Muscle layer of colon (tissue), 2 donors: ENCODE results near the gene NDUFS6.

Source experiments
- H3K27ac ChIP-seq: one replicate; pipeline ENCODE4 v1.7.0; 2013; ENCODE audit warnings: low read depth, mild to moderate bottlenecking, low read length, moderate library complexity
- H3K27me3 ChIP-seq, 2 donors: one replicate each; pipeline ENCODE4 v1.7.0; 2013; ENCODE audit warnings: low read length in 2 of 2, mild to moderate bottlenecking in 2 of 2; ENCODE audit not compliant: insufficient read depth in 2 of 2, control insufficient read depth in 1 of 2
- H3K36me3 ChIP-seq: one replicate; pipeline ENCODE4 v1.7.0; 2013; ENCODE audit warnings: mild to moderate bottlenecking, low read length; ENCODE audit not compliant: insufficient read depth
- H3K4me1 ChIP-seq: one replicate; pipeline ENCODE4 v1.7.0; 2013; ENCODE audit warnings: mild to moderate bottlenecking, low read length; ENCODE audit not compliant: insufficient read depth
- H3K4me3 ChIP-seq, 2 donors: one replicate each; pipeline ENCODE4 v1.7.0; 2013; ENCODE audit warnings: low read length in 2 of 2, low read depth in 1 of 2, mild to moderate bottlenecking in 1 of 2, moderate library complexity in 1 of 2
- H3K9ac ChIP-seq: one replicate; pipeline ENCODE4 v1.7.0; 2013; ENCODE audit warnings: low read length
- H3K9me3 ChIP-seq: one replicate; pipeline ENCODE4 v1.7.0; 2013; ENCODE audit warnings: mild to moderate bottlenecking, low read length
- donor health status: abdominal sarcoma.
- donor health status: Adenocarcinoma of cecum.

The NDUFS6 gene

GRCh38 chr5:1801222-1801966 is at the start of gene NDUFS6:
Gene NDUFS6 (plus strand): TSS chr5:1801407. CDS start chr5:1801418, 11 bp downstream.
- no peaks in the 10 kb centered on the region for H3K27me3 ChIP-seq
- peaks cover 47% of the 10 kb centered on the region for H3K36me3 ChIP-seq
- peaks cover 22% of the 10 kb centered on the region for H3K4me1 ChIP-seq
- peak within 1 kb of the TSS; percentile 71 for H3K27ac ChIP-seq
- peak within 1 kb of the TSS; percentile 86 to 90 for H3K4me3 ChIP-seq
- no peaks in the 10 kb centered on the region for H3K9me3 ChIP-seq
- H3K9ac ChIP-seq: peak within 1 kb of the TSS; percentile 82

DNA sequence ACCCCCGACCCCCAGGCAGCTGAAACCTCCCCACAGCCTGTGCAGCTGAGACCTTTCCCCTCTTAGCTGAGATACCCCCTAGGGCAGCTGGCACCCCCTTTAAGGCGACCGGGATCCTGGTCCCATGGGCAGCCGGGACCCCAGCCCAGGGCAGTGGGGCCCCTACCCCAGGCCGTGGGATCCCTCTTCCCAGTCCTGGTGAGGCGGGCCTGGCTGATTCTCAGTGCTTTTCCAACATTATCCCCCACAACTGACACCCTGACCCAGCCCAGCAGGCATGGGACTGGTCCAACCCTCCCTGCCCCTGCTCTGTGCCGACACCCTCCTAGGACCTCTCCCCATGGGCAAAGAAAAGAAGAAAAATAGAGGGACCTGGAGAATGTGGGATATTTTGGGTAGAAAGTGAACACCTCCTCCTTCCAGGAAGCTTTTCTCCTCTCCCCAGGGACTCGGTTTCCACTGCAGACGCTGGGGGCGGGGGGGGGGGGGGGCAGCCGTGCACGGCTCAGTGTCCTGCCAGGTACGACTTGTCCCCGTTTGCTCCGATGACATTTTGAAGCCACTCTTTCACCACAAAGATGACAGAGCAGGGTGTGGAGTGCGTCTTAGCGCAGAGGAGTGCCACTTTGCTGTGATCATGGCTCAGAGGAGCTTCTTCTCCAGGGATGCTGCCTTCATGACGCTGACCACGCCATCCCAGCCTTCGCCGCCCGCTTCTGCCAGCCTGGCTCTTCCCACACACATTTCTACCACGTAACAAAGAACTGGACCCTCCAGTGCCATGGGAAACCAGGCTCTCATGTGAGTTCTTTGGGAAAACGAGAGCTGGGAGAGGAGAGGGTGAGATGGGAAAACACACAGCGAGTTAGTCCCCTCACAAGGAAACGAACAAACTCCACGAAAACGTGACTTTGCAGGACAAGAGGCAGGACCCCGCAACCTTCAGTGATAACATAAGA is 49.1 kb upstream of the NDUFS6 start:
- Histone ChIP-seq H3K36me3 (no peaks in the 10 kb centered on the region), H3K9me3 (no peaks in the 10 kb centered on the region), H3K27me3 (no peaks in the 10 kb centered on the region), H3K4me1 (no peaks in the 10 kb centered on the region), H3K4me3 (no peak overlapping the region), H3K27ac (no peak overlapping the region), H3K9ac (no peak overlapping the region)

GRCh38 chr5:1752881-1753280 is 48.3 kb upstream of the NDUFS6 start:
- no peaks in the 10 kb centered on the region for H3K9me3 ChIP-seq
- no peaks in the 10 kb centered on the region for H3K27me3 ChIP-seq
- H3K36me3 ChIP-seq: no peaks in the 10 kb centered on the region
- H3K27ac ChIP-seq: no peak overlapping the region
- no peaks in the 10 kb centered on the region for H3K4me1 ChIP-seq
- no peak overlapping the region for H3K4me3 ChIP-seq
- no peak overlapping the region for H3K9ac ChIP-seq

DNA sequence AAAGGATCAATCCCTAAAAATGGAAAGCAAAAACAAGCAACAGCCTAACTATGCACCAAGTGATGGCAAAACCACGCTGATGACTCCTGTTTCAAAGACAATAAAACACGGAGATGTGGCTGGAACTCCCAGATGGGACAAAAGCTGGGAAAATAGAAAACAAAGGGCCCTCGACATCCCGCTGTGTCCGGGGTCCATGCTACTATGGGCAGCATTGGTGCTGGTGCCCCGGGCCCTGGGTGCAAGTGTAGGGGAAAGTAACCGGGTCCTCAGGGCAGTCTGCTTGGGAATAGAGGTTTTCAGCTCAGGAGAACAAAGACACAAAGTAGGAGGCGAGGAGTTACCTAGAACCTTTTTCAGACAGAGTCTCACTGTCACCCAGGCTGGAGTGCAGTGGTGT is 47.7 kb upstream of the NDUFS6 start:
- Histone ChIP-seq H3K4me3 (no peak overlapping the region), H3K27ac (no peak overlapping the region), H3K27me3 (no peaks in the 10 kb centered on the region), H3K9me3 (no peaks in the 10 kb centered on the region), H3K9ac (no peak overlapping the region), H3K36me3 (no peaks in the 10 kb centered on the region), H3K4me1 (no peaks in the 10 kb centered on the region)

GRCh38 chr5:1754531-1755220 is 46.5 kb upstream of the NDUFS6 start:
- Histone ChIP-seq H3K27me3 (no peaks in the 10 kb centered on the region), H3K36me3 (no peaks in the 10 kb centered on the region), H3K4me1 (no peaks in the 10 kb centered on the region), H3K4me3 (no peak overlapping the region), H3K9ac (no peak overlapping the region), H3K9me3 (no peaks in the 10 kb centered on the region), H3K27ac (no peak overlapping the region)

- no peak overlapping the region for H3K27ac ChIP-seq
- no peaks in the 10 kb centered on the region for H3K4me1 ChIP-seq
- H3K9me3 ChIP-seq: no peaks in the 10 kb centered on the region
- no peaks in the 10 kb centered on the region for H3K27me3 ChIP-seq
- H3K36me3 ChIP-seq: no peaks in the 10 kb centered on the region
- H3K9ac ChIP-seq: no peak overlapping the region
- no peak overlapping the region for H3K4me3 ChIP-seq
Observed at GRCh38 chr5:1755321-1755949, 45.8 kb upstream of the NDUFS6 start.

DNA sequence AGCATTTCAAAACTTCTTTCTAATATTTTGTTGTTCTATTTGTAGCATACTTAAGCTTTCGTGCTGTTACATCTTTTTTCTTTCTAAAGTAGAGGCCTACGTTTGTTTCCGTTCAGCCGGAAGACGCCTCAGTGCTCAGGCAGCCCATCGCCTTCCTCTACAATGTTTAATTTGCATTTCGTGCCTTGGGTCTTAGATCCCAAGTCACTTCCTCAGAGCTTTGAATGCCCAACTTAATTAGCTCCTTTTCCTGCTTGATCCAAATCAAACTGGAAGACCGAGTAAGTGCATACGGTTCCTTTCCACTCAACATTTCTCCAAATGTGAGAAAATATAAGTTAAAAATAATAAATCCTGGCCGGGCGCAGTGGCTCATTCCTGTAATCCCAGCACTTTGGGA is 44.7 kb upstream of the NDUFS6 start:
- H3K27me3 ChIP-seq: no peaks in the 10 kb centered on the region
- H3K9me3 ChIP-seq: no peaks in the 10 kb centered on the region
- H3K4me1 ChIP-seq: no peaks in the 10 kb centered on the region
- H3K27ac ChIP-seq: no peak overlapping the region
- H3K9ac ChIP-seq: no peak overlapping the region
- no peaks in the 10 kb centered on the region for H3K36me3 ChIP-seq
- no peak overlapping the region for H3K4me3 ChIP-seq

DNA sequence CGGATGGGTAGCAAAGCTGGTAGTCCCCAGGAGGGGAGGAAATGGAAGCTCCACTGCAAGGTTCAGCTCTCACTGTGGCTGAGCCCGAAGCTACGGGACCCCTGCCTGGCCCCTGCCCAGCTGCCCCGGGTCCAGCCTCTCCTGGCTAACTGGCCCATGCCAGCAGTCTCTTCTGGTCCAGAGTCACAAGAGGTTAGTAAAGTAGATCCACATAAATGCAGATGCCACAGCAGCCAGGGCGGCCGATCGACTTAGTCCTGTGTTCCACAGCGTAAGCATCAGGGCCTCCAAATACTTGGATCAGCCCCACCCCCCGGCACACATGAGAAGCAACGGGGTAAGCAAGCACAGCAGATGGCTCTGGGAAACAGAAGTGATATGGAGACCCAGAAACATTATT is 43.7 kb upstream of the NDUFS6 start:
- H3K27ac ChIP-seq: no peak overlapping the region
- H3K4me3 ChIP-seq: no peak overlapping the region
- H3K4me1 ChIP-seq: no peaks in the 10 kb centered on the region
- peaks cover 0 to under 1% of the 10 kb centered on the region in 2 donors for H3K27me3 ChIP-seq
- no peak overlapping the region for H3K9ac ChIP-seq
- no peaks in the 10 kb centered on the region for H3K9me3 ChIP-seq
- no peaks in the 10 kb centered on the region for H3K36me3 ChIP-seq

- H3K4me1 ChIP-seq: no peaks in the 10 kb centered on the region
- H3K36me3 ChIP-seq: no peaks in the 10 kb centered on the region
- H3K27me3 ChIP-seq: peaks cover 0 to 8% of the 10 kb centered on the region in 2 donors
- H3K9ac ChIP-seq: no peak overlapping the region
- H3K9me3 ChIP-seq: no peaks in the 10 kb centered on the region
- no peak overlapping the region for H3K4me3 ChIP-seq
- no peak overlapping the region for H3K27ac ChIP-seq
Observed at GRCh38 chr5:1758574-1758973, 42.6 kb upstream of the NDUFS6 start.

- no peaks in the 10 kb centered on the region for H3K4me1 ChIP-seq
- H3K4me3 ChIP-seq: no peak overlapping the region
- H3K9ac ChIP-seq: no peak overlapping the region
- H3K27ac ChIP-seq: no peak overlapping the region
- H3K27me3 ChIP-seq: peaks cover 0 to 11% of the 10 kb centered on the region in 2 donors
- no peaks in the 10 kb centered on the region for H3K36me3 ChIP-seq
- no peaks in the 10 kb centered on the region for H3K9me3 ChIP-seq
Observed at GRCh38 chr5:1759378-1759970, 41.7 kb upstream of the NDUFS6 start.
